ENCODE measurements around the gene MRPL50. TPM values are rescaled to one million over a fixed set of nuclear protein-coding genes. Genes with fewer than 3 reads are reported as not detected.
"Not testable (repeated sequence)": the region's sequence is repeated elsewhere in the genome, so short reads cannot be mapped to it uniquely, and the experiment has no call there.

The MRPL50 gene
- total RNA-seq, 1 experiment from 2014 or later, result 23.4 TPM

- no peak for DNase-seq (ENCODE audit: low spot score)
These were observed 20.4 kb upstream of the MRPL50 start for GRCh38 chr9:101418518-101419430.

DNA sequence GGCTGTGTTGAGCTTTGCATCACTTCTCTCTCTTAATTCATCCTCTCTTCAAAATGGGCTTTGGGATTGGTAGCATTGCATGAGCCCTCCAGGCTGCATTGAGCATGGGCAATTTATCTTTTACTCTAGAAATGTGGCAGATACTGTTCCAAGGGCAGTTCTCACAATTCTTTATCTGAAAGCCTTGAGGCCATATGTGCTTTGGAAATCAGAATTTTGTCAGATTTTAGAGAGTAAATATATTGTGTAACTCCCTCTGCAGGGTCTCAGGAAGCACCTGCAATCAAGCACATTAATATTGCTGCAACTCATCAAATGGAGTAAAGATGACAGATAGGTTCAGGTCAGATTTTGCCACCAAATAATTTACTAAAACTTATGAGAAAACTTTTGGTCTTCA, 19.6 kb upstream of the MRPL50 start:
- no peak for DNase-seq (ENCODE audit: low spot score)

GRCh38 chr9:101417389-101417788, 19.0 kb upstream of the MRPL50 start:
- DNase-seq (ENCODE audit: low spot score), result no peak

- no peak for DNase-seq (ENCODE audit: low spot score)
These were observed 17.2 kb upstream of the MRPL50 start for GRCh38 chr9:101415578-101415977.

DNA sequence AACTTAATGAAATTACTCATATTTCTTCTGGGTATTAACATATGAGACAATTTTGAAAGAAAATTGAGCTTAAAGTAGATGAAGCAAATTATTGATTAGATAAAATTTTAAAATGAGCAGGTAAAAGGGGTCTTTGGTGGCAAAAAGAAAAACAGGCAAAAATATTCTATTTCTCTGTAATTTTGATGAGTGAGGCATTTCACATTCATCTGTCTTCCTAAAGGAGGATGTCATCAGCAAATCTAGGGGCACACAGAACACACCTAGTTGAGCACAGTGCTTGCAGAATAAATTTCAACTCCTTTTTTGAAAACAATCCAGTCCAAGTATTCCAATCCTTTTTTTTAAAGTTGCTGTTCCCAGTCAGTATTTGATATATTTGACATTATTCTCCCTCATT, 16.4 kb upstream of the MRPL50 start:
- DNase-seq (ENCODE audit: low spot score), result no peak

DNA sequence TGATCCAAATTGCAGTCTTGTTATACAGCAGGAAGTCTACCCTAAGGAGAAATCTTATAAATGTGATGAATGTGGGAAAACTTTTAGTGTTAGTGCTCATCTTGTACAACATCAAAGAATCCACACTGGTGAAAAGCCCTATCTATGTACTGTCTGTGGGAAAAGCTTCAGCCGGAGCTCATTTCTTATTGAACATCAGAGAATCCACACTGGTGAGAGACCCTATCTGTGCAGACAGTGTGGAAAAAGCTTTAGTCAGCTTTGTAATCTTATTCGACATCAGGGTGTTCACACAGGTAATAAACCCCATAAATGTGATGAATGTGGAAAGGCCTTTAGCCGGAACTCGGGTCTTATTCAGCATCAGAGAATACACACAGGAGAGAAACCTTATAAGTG, 10.7 kb upstream of the MRPL50 start:
- DNase-seq (ENCODE audit: low spot score), result peak; percentile 18

- no peak for DNase-seq (ENCODE audit: low spot score)
These were observed 10.1 kb upstream of the MRPL50 start for GRCh38 chr9:101408374-101409078.

DNA sequence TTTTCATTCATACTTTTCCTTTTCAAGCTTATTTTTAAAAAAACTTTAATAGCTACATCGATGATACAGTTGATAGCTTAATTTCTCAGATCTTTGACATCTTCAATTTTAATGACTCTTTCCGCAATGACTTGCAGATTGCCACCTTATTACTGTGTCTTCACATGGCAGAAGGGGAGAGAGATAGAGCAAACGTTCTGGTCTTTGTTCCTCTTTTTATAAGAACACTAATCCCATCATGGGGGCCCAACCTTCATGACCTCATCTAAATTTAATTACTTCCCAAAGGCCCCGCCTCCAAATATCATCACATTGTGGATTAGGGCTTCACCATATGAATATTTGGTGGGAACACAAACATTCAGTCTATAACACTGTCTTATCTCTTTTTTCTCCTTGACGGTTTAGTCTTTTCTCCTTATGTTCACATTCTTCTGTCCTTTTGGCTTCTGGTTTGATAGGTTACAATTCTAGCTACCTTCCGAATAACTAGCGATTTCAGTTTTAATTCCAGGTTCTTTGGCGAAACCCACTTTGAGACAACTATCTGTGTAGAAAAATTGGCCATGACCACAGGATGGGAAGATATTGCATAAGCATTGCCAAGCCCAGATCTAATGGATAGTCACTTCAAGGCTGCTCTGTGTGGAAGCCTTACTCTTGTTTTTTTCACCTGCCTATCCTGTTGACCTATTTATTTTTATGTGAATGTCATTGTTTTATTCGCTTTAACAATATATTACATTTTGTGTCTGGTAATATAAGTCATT, 5.3 kb upstream of the MRPL50 start:
- DNase-seq (ENCODE audit: low spot score), result no peak

- no peak for DNase-seq (ENCODE audit: low spot score)
These were observed 1.7 kb upstream of the MRPL50 start for GRCh38 chr9:101400120-101400519.

DNA sequence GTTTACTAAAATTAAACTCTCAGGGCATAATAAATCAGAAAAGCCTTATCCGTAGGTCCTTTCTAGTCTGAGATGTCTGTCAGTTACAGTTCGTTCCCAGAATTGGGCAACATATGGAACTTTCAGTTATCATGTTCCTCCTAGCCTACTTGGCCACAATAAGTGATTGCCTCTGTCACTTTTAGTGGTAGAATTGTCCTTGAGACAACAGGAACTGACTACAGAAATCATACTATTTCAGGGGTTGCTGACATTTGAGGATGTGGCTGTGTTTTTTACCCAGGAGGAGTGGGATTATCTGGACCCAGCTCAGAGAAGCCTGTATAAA, 1.2 kb upstream of the MRPL50 start:
- no peak for DNase-seq (ENCODE audit: low spot score)

- no peak for DNase-seq (ENCODE audit: low spot score)
These were observed 668 bp upstream of the MRPL50 start for GRCh38 chr9:101398930-101399642.

GRCh38 chr9:101397746-101398067, 711 bp downstream of the MRPL50 start:
- DNase-seq (ENCODE audit: low spot score), result no peak

DNA sequence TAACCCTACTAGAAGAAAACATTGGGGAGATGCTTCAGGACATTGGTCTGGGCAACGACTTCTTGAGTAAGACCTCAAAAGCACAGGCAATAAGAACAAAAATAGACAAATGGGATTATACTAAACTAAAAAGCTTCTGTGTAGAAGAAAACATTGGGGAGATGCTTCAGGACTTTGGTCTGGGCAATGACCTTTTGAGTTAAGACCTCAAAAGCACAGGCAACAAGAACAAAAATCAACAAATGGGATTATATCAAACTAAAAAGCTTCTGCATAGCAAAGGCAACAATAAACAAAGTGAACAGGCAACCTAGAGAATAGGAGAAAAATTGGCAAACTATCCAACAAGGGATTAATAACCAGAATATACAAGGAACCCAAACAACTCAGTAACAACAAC, 3.7 kb downstream of the MRPL50 start:
- no peak for DNase-seq (ENCODE audit: low spot score)

- DNase-seq (ENCODE audit: low spot score), result no peak
These were observed 5.3 kb downstream of the MRPL50 start for GRCh38 chr9:101393135-101393534.

- DNase-seq (ENCODE audit: low spot score), result no peak
These were observed 9.9 kb downstream of the MRPL50 start for GRCh38 chr9:101388507-101388993.

DNA sequence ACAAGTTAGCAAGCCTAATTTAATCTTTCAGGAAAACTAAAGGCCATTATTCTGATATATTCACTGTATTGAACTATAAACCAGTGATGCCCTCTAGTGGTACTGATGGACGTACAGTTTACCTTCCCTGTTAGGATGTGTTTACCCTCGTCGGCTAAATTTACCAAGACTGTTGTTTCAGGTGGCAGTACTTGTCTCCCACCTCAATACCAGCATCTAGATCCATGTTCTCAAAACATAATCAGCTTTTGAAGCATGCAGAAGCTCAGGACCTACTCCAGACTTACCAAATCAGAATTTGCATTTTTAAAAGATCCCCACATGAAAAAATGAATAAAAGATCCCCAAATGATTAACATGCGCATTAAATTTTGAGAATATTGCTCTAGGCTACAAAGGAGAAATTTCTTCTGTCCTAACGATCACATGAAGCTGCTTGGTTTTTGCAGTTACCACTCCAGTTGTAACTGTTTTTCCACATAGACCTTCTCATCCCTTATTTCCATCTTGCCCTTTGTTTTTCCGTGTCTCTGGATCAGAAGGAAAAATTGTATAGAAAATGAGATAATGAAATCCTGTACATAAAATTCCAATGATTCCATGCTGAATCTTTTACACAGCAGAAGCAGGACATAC, 10.4 kb downstream of the MRPL50 start:
- peak; percentile 35 for DNase-seq (ENCODE audit: low spot score)

- not testable (repeated sequence) for DNase-seq (ENCODE audit: low spot score)
These were observed 13.4 kb downstream of the MRPL50 start, which contains the start of gene BAAT for GRCh38 chr9:101384873-101385536. BAAT (minus strand) TSS chr9:101385006; CDS start chr9:101371404, 13,602 bp downstream.

DNA sequence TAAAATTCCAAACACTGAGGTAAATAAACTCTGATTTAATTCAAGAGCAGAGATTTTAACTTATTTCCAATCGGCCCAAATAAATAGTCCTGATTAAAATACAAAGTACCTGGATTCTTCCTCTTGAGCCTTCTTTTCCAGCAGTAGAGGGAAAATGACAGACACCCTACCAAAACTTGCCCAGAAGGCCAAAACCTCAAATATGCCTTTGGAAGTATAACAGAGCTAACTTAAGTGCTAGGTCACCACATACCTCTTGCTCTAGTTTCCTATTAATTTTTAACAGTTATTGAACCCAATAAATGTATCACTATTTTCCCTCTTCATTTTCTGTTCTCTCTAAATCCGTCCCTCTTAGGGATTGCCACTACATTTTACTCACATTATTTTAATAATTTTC, 15.1 kb downstream of the MRPL50 start:
- DNase-seq (ENCODE audit: low spot score), result no peak

DNA sequence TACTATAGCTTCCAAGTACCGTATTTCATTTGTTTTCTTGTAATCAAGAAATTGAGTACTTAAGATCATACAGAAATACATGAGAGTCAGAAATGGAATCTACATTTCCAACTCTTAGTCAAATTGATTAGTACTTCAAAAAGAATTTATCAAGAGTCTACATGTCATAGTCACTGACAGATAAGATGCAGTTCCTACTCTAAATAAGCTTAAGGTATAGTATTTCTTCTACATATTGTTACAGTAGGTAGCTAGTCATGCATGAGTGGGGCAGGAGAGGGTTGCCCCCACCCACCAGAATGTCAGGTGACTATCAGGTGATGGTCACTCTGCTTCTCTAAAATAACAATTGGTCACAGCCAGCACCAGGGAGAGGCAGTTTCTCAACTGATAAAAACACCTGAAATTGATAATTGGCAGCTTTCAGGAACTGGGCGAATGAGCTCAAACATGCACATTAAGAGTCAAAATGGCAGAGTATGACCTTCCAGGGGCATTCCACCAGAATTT, 16.5 kb downstream of the MRPL50 start:
- no peak for DNase-seq (ENCODE audit: low spot score)

DNA sequence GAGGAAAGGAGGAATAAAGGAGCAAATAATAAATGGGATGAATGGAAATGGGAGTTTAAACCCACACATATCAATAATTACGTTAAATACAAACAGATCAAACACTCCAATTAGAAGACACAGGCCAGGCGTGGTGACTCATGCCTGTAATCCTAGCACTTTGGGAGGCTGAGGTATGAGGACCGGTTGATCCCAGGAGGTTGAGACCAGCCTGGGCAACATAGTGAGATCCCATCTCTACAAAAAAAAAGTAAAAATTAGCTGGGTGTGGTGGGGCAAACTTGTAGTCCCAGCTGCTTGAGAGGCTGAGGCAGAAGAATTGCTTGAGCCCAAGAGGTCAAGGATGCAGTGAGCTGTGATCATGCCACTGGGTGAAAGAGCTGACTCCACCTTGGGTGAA, 17.3 kb downstream of the MRPL50 start:
- no peak for DNase-seq (ENCODE audit: low spot score)
